Neutrophil (primary cell): Measurements from ENCODE around the gene ADORA3.

Source experiments
- H3K27ac ChIP-seq: fragments of 200-600 bp; sonication (generic); 2 replicates; pipeline ENCODE4 v1.5.1; 2016; ENCODE audit warnings: mild to moderate bottlenecking, moderate library complexity
- H3K27me3 ChIP-seq: fragments of 200-600 bp; sonication (generic); 2 replicates; pipeline ENCODE4 v1.6.0; 2016; ENCODE audit warnings: mild to moderate bottlenecking
- H3K36me3 ChIP-seq: fragments of 200-600 bp; sonication (generic); 2 replicates; pipeline ENCODE4 v1.5.1; 2017
- H3K4me1 ChIP-seq, 2 experiments: fragments of 200-600 bp in 1 of 2; sonication (generic) in 1 of 2; 1 replicate in 1 of 2; 2 replicates in 1 of 2; pipeline versions ENCODE4 v1.5.1 to v1.6.1; 2013 to 2016; ENCODE audit warnings: low read depth in 1 of 2, low read length in 1 of 2, mild to moderate bottlenecking in 1 of 2, moderate library complexity in 1 of 2; ENCODE audit not compliant: control insufficient read depth in 1 of 2, insufficient read depth in 1 of 2
- H3K4me3 ChIP-seq, 2 experiments: fragments of 200-600 bp in 1 of 2; sonication (generic) in 1 of 2; 1 replicate in 1 of 2; 2 replicates in 1 of 2; pipeline ENCODE4 v1.5.1; 2013 to 2016; ENCODE audit warnings: low read depth in 1 of 2, low read length in 1 of 2, mild to moderate bottlenecking in 1 of 2, moderate library complexity in 1 of 2
- H3K9me3 ChIP-seq: fragments of 200-600 bp; sonication (generic); 2 replicates; pipeline ENCODE4 v1.5.1; 2016
- TF ChIP-seq, protein P1 (sequence below): fragments of 200-600 bp; sonication (generic); IDR thresholded peaks from 2 replicates; pipeline ENCODE4 v1.5.1; 2016; ENCODE audit warnings: antibody characterized with exemption

Gene ADORA3

GRCh38 chr1:111474106-111474505 is 29.3 kb downstream of the ADORA3 start:
- peak overlapping the region; percentile 97 for H3K27ac ChIP-seq
- H3K4me1 ChIP-seq: peaks cover 81 to 87% of the 10 kb centered on the region in 2 experiments
- H3K9me3 ChIP-seq: no peaks in the 10 kb centered on the region
- peak overlapping the region; percentile 61 to 78 for H3K4me3 ChIP-seq
- H3K36me3 ChIP-seq: peaks cover 5% of the 10 kb centered on the region
- no peaks in the 10 kb centered on the region for H3K27me3 ChIP-seq
- TF ChIP-seq, protein P1, sequence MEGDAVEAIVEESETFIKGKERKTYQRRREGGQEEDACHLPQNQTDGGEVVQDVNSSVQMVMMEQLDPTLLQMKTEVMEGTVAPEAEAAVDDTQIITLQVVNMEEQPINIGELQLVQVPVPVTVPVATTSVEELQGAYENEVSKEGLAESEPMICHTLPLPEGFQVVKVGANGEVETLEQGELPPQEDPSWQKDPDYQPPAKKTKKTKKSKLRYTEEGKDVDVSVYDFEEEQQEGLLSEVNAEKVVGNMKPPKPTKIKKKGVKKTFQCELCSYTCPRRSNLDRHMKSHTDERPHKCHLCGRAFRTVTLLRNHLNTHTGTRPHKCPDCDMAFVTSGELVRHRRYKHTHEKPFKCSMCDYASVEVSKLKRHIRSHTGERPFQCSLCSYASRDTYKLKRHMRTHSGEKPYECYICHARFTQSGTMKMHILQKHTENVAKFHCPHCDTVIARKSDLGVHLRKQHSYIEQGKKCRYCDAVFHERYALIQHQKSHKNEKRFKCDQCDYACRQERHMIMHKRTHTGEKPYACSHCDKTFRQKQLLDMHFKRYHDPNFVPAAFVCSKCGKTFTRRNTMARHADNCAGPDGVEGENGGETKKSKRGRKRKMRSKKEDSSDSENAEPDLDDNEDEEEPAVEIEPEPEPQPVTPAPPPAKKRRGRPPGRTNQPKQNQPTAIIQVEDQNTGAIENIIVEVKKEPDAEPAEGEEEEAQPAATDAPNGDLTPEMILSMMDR: no peak

- peaks cover 70 to 72% of the 10 kb centered on the region in 2 experiments for H3K4me1 ChIP-seq
- no peaks in the 10 kb centered on the region for H3K9me3 ChIP-seq
- peak overlapping the region; percentile 97 for H3K27ac ChIP-seq
These were observed 31.9 kb downstream of the ADORA3 start for GRCh38 chr1:111471538-111471937.

DNA sequence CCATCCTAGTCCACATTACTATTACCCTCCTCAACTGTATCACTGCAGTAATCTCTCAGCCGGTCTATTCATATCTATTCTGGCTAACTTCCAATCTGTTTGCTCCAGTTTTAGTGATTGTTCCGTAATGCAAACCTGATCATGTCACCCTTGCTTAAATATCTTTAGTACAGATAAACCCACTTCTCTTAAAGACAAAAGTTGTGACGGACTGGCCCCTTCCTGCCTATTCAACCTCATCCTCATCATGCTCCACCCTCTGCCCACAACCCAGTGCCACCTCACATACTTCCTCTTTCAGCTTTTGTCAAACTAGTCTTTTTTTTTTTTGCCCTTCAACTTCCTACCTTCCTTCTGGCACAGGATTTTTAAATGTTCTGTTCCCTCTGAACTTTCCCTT is 32.4 kb downstream of the ADORA3 start:
- Histone ChIP-seq H3K4me3 (peak overlapping the region; percentile 35 to 51), H3K4me1 (peaks cover 65 to 67% of the 10 kb centered on the region in 2 experiments), H3K9me3 (no peaks in the 10 kb centered on the region), H3K27me3 (no peaks in the 10 kb centered on the region), H3K27ac (peak overlapping the region; percentile 97), H3K36me3 (no peaks in the 10 kb centered on the region)
- TF ChIP-seq, protein P1: no peak

More at GRCh38 chr1:111471538-111471937, 31.9 kb downstream of the ADORA3 start:
- no peaks in the 10 kb centered on the region for H3K36me3 ChIP-seq
- TF ChIP-seq, protein P1: no peak
- H3K4me3 ChIP-seq: peak overlapping the region; percentile 35 to 51
- no peaks in the 10 kb centered on the region for H3K27me3 ChIP-seq

- H3K27ac ChIP-seq: peak overlapping the region; percentile 97
These were observed 32.8 kb downstream of the ADORA3 start for GRCh38 chr1:111470596-111470995.

GRCh38 chr1:111469539-111469938 is 33.9 kb downstream of the ADORA3 start:
- H3K36me3 ChIP-seq: no peaks in the 10 kb centered on the region
- no peaks in the 10 kb centered on the region for H3K9me3 ChIP-seq
- peak overlapping the region in 1 of 2 experiments; percentile 51 for H3K4me3 ChIP-seq
- H3K27me3 ChIP-seq: no peaks in the 10 kb centered on the region
- TF ChIP-seq, protein P1: no peak
- peaks cover 50 to 52% of the 10 kb centered on the region in 2 experiments for H3K4me1 ChIP-seq
- H3K27ac ChIP-seq: peak overlapping the region; percentile 97

More at GRCh38 chr1:111470596-111470995, 32.8 kb downstream of the ADORA3 start:
- TF ChIP-seq, protein P1: no peak
- peak overlapping the region; percentile 35 to 51 for H3K4me3 ChIP-seq
- H3K4me1 ChIP-seq: peaks cover 61 to 63% of the 10 kb centered on the region in 2 experiments
- no peaks in the 10 kb centered on the region for H3K27me3 ChIP-seq
- no peaks in the 10 kb centered on the region for H3K36me3 ChIP-seq
- no peaks in the 10 kb centered on the region for H3K9me3 ChIP-seq
